Measurements from ENCODE around the gene DHFR2.
"Not testable (repeated sequence)": the region's sequence is repeated elsewhere in the genome, so short reads cannot be mapped to it uniquely, and the experiment has no call there.

DHFR2 gene

DNA sequence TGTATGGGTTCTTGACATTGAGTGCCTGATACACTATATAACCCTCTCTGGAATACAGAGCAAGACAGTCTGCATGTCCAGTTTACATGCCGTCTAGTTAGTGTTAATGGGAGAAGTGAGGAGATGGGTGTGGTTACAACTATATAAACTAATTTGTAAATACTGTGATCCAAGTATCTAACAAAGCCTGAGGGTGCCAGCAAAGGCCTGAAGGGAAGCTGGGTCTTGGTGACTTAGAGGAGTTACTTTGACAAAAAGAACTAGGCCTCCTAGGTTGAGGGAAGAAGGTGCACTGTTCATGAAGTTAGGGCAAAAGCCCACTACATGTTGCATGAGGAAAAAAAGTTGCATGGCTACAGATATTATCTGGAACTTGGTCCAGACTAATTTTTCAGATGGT, 2.4 kb upstream of the DHFR2 start:
- DNase-seq: no peak

DNA sequence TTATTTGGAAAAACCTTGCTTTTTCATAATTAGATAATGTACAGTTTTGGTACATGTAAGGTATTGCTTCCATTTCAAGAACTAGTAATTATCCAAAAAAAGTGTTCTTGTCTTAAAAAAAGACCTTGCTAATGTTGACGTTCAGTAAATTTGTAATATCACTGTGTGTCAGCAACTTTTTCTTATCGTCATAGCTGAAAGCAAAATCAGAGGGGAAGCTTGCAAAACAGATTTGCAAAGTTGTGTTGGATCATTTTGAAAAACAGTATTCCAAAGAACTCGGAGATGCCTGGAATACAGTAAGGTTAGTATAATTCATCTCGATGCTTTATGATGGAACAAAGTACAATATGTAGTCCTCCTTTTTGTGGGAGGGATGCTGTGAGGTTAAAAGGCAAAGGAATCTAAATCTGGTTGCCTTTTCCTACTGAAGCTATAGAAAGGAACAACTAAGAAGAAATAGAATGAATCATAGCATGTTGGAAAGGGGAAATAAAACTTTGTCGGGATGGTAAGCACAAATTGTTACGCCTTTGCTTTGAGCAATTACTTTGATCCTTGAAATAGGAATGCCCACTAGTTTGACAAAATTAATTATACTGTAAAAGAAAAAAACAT, 1.6 kb upstream of the DHFR2 start:
- DNase-seq: no peak

DNA sequence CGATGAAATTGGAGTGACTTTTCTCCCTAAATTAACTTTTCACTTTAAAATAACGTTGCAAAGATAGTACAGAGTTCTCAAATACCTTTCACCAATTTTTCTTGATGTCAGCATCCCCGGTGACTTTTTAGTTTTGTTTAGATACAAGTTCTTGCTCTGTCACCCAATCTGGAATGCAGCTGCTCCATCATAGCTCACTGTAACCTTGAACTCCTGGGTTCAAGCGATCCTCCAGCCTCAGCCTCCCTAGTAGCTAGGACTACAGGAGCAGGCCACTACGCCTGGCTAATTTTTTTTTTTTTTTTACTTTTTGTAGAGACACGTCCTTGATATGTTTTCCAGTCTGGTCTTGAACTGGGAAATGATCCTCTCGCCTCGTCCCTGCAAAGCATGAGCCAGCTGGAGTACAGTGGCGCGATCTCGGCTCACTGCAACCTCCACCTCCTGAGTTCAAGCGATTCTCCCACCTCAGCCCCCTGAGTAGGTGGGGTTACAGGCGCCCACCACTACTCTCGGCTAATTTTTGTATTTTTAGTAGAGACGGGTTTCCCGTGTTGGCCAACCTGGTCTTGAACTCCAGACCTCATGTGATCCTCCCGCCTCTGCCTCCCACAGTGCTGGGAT, 892 bp upstream of the DHFR2 start:
- DNase-seq: no peak

DNA sequence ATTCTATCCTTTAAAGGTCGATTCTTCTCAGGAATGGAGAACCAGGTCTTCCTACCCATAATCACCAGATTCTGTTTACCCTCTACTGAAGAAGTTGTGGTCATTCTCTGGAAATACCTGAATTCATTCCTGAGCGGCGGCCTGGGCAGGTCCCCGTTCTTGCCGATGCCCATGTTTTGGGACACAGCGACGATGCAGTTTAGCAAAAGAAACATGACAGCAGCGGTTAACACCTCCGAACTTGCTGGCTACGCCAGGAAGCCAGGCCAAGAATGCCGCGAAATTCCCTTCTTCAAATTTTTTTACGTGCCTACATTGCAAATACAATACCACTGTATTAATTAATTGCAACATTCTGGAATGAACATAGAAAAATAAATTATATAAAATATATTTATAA, 1.4 kb downstream of the DHFR2 start:
- no peak for DNase-seq

DNA sequence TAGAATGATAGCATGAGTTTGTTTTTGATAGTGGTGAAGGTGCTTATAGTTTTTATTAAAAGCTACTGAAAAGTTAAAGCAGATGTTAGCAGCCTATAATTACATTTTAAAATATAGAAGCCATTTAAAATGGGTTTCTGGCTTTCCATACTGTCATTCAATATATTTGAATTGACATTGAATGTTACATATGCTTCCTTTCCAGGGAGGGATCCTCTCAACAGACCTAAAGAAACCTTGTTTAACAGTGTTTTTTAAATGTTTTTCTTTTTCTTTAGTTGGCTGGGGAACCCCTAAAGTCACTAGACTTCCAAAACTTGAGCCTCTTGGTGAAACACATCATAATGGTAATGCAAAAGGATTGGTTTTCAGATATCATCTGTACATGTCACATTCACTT, 12.2 kb downstream of the DHFR2 start:
- no peak for DNase-seq

DNA sequence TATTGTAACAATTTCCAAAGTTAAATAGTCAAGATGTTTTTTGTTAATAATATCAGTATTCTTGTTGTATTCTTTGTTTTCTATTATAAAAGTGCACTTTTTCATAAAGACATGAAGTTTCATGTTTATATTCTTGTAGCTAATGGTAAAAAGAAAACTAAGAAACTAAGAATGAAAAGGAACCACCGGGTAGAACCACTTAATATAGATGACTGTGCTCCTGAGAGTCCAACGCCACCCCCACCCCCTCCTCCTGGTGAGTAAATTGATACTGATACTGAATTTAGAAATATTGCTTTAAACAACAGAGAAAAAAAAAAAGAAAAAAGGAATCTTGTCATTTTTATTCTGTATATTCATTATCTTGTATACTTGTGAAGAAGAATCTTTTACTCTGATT, 13.4 kb downstream of the DHFR2 start:
- DNase-seq: no peak

DNA sequence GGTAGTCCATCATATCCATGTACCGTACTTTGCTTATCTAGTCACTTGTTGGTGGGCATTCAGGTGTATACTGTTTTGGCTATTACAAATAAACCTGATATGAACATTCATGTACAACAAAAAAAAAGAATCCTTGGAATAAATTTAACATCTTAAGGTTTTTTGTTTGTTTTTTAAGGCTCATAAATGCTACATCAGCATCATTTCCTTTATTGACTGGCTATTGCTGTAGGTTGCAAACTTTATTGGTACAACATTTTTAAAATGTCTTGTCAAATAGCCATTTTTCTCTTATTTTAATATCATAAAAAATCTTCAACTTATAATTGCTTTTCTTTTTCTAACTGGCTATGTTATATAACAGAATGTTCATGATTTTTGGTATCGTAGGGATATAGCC, 16.2 kb downstream of the DHFR2 start:
- no peak for DNase-seq

DNA sequence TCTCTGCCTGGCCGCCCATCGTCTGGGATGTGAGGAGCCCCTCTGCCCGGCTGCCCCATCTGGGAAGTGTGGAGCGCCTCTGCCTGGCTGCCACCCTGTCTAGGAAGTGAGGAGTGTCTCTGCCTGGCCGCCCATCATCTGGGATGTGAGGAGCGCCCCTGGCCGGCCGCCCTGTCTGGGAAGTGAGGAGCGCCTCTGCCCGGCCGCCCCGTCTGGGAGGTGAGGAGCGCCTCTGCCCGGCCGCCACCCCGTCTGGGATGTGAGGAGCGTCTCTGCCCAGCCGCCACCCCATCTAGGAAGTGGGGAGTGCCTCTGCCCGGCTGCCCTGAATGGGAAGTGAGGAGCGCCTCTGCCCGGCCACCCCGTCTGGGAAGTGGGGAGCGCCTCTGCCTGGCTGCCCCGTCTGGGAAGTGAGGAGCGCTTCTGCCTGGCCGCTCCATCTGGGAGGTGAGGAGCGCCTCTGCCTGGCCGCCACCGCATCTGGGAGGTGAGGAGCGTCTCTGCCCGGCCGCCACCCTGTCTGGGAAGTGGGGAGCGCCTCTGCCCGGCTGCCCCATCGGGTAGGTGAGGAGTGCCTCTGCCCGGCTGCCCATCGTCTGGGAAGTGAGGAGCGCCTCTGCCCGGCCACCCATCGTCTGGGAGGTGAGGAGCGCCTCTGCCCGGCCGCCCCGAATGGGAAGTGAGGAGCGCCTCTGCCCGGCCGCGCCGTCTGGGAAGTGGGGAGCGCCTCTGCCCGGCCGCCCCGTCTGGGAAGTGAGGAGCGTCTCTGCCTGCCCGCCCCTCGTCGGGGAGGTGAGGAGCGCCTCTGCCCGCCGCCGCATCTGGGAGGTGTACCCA, 18.4 kb downstream of the DHFR2 start:
- DNase-seq: not testable (repeated sequence)

DNA sequence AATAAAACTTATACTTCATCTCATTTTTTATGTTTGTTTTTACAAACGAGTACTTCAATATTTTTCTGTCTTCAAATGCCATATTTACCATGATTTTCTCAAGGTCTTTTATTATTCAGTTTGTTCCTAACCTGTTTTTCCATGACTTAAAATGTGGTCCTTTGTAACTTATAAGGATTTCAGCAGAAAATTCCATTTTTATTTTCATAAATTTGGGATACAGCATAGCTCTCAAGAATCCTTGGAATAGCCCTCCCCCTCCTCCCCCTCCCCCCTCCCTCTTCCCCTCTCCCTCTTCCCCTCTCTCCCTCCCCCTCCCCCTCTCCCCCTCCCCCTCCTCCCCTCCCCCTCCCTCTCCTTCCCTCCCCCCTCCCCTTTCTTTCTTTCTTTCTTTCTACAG, 19.4 kb downstream of the DHFR2 start:
- DNase-seq: no peak

DNA sequence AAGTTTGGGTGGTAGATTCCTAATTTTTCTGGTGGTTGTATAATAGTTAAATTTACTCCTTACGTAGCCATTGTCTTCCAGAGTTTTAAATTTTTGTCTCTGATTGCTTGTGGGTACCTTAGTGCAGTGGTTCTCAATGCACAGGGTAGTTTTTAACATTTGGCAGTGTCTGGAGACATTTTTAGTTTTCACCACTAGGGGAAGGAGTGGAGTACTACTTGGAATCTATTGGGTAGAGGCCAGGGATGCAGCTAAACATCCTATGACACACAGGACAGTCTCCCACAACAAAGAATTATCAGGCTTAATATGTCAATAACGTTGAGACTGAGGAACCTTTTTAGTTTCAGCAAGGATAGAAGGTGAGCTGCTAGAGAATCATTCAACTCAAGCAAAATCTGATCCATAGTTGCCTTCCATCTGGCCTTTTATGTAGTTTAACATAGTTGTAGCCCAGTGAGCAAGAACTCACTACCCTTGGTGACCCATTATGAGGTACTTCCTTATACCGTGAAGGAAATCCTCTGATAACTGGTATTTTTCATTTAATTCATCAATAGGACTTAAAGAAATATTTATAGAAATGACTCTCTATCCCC, 25.7 kb downstream of the DHFR2 start:
- no peak for DNase-seq

DNA sequence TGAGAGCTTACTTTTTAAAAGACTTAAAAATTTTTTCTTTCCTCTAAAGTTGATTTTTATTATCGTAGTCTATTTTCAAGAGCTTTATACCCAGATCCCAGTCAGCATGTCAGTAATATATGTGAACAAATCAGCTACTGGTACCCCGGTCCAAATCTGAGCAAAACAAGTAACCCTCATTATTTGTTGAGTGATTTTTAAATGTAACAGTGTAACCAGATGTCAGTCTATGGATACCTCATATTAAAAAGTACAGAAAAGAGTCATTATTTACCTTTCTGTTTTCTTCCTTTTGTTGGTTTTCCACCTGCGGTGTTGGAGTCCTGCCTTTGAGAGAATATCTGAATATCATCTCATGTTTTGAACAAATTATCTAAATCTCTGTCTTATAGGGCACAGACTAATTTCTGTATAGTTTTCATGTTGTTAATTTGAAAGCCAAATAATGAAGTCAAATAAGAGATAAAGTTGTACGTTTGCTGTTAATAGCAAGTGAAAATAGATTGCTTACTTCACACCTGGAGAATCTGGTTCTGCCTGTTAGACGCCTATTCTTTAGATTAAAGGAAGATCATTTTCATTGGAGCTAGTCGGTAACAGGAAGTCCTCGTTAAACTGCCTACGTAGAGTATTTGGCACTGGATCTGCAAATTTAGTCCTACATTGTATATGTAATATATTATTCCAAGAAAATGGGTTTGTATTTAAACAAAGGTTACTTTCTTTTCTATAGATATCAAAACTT, 34.5 kb downstream of the DHFR2 start, which contains the start of gene STX19:
Gene STX19 (minus strand): TSS at position 505 of the 745 bp plus-strand sequence. CDS start 13,328 bp downstream, outside the sequence.
- DNase-seq: no peak

DNA sequence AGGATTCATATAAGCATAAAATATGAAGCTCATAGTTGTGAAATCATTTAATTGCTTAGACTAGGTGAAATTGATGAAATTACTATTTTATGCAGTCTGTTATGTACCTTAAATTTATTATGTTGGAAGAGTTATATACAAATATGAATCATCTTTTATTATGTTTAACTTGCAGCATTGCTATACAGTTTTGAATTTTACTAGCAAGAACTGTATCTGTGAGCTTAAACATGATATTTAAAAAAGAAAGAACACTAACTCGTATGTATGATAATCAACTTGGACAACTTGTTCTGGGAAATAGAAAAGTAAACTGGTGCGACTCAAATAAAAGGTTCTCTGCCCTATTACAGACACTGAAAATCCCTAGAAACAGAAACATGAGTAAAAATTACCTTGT, 36.1 kb downstream of the DHFR2 start:
- no peak for DNase-seq

DNA sequence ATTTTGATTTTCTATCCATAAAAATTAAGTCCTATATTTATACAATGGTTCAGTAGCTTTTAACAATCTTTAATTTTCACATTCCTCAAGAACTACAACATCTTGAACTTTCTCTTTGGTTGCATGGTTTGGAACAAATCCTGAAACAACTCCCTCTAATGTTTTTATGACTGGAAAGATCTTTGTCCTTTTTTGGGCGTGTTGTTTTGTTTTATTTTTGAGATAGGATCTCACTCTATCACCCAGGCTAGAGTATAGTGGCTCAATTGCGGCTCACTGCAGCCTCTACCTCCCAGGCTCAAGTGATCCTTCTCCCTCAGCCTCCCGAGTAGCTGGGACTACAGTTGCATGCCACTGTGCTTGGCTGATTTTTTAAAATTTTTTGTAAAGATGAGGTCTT, 38.3 kb downstream of the DHFR2 start:
- DNase-seq: no peak

DNA sequence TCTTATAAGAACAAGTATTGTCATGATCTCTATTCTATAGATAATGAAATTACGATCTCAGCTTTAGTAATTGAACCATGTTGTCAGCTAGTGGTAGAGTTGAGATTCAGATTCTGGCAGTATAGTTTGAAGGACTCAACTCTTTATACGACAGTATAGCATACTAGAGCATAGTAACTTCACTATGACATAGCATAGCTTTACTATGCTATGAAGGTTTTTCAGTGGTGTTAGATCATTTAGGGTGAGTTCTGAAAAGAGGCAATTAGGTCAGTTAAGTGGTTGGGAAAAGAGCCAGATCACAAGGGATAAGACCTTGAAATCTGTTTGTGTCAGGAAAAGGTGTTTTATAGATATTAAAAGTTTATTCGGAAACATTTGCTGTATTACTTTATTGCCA, 42.4 kb downstream of the DHFR2 start:
- no peak for DNase-seq

DNA sequence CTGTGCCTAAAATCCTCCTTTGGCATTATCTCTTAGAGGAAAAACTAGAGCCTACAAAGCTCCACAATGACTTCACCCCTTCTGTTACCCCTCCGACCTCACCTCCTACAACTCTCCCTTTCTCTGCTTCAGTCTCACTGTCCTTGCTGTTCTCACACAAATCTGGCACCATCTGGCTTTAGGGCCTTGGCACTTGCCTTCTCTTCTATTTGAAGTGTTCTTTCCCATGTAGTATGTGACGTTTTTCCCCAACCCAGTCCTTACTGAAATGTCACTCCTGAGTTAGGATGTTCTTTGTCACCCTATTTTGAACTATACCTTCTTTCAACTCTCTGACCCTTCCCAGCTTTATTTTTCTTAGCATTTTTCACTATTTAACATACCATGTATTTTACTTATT, 43.1 kb downstream of the DHFR2 start:
- no peak for DNase-seq

DNA sequence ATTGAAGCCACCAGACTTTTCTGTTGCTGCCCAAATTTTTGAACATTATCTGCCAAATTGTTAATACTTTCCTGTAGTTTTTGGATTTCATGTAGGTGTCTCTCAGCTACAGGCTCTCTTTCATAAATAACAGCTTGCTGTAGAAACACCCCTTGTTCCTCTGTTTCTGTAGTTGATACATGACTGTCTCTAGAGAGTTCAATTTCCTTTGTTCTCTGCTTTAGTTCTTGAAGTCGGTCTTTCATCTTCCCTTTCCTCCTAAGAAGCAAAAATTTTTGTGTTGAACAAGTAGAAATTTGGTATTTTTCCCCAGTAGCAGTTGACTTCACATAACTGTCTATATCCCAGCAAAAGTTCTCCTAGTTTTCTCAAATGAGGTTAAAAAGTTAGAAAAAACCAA, 47.7 kb downstream of the DHFR2 start:
- no peak for DNase-seq

DNA sequence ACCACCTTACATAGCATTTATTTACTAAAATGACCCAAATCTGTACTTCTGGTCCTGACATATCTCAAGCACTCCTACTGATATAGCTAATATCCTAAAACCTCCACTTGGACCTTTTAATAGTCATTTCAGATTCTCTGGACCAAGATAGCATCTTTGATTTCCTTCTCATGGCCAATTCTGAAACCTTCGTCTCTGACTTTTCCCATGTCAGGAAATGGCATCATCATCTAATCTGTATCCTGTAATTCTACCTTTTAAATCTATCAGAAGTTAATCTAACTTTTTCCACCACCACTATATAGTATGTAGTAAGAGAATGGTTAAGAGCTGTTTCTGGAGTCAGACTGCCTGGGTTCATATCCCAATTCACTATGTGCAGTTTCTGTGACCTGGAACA, 50.5 kb downstream of the DHFR2 start:
- DNase-seq: no peak

DNA sequence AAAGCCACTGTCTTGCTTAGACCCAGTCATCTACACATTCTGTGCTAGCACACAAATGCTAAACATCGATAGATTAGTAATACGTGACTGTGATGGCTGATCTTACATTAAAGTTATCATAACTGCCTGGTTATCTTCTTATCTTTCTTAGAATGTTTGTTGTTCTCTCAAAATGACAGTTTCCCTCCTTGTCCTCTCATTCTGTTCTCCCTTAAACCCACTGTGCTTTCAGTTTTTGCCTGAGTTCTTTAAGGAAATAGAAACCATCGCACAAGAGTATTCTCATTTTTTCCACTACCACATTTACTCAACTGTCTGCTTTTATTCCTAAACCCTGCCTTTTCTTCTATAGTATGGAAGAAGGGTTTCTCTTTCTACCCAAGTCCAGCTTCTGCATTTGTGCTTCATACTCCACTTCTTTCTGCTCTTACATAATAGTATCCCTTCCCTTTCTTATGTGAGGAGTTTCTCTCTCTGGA, 51.4 kb downstream of the DHFR2 start:
- no peak for DNase-seq

DNA sequence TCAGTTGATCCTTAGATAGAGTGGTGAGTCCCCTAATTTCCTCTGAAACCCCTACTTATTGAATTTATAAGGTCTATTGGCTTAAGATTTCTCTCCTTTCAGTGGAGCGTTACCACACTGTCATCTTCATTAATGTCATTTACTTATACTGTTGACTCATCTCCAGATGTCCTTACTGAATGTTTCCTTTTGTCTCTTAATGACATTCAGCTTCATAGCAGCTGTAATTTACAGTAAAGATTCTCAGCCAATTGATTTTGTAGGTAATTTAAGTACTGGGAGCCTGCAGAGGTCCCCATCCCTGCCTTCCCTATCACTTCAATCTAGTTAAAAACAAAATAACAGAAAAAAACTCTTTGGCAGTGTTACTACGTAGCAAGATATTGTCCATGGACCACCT, 53.1 kb downstream of the DHFR2 start:
- DNase-seq: no peak

DNA sequence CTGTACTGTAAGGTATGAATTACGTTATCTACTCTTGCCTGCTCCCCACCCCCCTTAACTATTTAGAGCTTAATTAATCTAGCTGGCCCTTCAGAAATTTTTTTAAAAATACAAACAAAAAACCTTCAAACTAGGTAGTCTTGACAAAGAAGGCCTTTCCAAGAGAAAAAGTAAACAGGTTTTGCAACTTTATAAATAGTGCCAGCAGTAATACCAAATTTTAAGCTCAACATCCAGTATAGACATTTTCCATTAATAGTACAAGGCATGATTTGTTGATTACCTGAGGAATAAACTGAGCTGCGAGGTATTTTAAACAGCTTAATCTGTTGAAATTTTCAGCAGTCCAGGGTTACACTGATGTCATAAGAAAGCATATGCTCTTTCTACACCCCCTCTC, 54.5 kb downstream of the DHFR2 start:
- DNase-seq: no peak
